Measurements from ENCODE around the gene ACTR8.
A peak's percentile ranks its signal among the peaks of the same experiment; 100 is the strongest.
"Not testable (repeated sequence)": the region's sequence is repeated elsewhere in the genome, so short reads cannot be mapped to it uniquely, and the experiment has no call there.

The ACTR8 gene

DNA sequence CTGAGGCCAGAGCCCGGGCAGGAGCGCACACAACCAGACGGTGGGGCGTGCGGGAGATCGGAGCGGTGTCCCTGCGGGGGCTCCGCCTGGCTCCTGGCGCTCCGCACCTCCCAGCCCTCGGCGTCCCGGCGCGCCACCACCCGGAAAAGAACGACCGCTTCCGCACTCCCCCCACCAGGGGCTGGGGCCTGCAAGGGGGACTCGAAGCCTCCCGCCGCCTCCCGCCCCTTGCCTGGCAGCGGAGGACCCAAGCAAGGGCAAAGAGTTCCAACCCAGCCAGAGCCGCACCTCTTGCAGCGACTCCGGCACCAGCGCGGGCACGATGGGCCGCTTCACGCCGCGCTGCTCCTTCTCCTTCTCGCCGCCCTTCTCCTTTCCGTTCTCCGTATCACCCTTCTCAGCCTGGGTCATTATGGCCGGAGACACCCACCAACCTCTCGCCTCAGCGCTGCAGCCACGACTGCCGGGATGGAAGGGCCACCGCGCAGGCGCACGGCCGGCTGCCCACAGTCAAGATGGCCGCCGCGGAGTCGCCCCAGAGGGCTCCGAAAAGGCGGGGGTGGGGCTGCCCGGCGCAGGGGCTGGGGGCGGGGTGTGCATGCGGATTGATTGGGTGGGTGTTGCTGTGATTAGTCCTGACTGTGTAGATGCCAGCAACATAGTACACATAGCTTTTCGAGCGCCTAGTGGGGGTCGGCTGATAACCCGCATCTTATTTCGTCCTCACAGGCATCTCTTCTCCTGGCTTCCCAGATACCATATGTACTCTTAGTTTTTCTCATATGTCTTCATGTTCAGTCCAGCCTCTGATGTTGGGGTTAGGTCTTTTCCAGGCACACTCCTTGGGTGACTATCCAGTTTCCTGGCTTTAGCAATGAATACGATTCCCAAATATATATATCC is at the start of gene ACTR8:
Gene ACTR8 (minus strand): TSS at position 462 of the 903 bp plus-strand sequence. CDS start 51 bp downstream, at position 411.
- Histone ChIP-seq H3K9me3 (ENCODE audit: control insufficient read depth, insufficient read depth, low read length) (no peaks in the 10 kb centered on the region), H3K27me3 (ENCODE audit: control insufficient read depth, insufficient read depth, low read length) (no peaks in the 10 kb centered on the region), H3K4me3 (ENCODE audit: low read depth, low read length) (peak within 1 kb of the TSS; percentile 93), H3K4me1 (ENCODE audit: control insufficient read depth, insufficient read depth, low read length) (peaks cover 7% of the 10 kb centered on the region), H3K9ac (ENCODE audit: low read depth, low read length) (peak within 1 kb of the TSS; percentile 98), H3K36me3 (ENCODE audit: control insufficient read depth, insufficient read depth, low read length) (peaks cover 10% of the 10 kb centered on the region)

DNA sequence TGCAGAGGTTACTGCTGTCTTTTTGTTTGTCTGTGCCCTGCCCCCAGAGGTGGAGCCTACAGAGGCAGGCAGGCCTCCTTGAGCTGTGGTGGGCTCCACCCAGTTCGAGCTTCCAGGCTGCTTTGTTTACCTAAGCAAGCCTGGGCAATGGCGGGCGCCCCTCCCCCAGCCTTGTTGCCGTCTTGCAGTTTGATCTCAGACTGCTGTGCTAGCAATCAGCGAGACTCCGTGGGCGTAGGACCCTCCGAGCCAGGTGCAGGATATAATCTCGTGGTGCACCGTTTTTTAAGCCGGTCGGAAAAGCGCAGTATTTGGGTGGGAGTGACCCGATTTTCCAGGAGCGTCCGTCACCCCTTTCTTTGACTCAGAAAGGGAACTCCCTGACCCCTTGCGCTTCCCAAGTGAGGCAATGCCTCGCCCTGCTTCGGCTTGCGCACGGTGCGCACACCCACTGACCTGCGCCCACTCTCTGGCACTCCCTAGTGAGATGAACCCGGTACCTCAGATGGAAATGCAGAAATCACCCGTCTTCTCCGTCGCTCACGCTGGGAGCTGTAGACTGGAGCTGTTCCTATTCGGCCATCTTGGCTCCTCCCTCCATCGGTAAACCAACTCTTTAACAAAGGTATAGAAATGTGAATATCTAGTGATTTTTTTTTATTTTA is 45.4 kb upstream of the ACTR8 start:
- not testable (repeated sequence) for H3K9me3 ChIP-seq (ENCODE audit: control insufficient read depth, insufficient read depth, low read length); H3K4me3 ChIP-seq (ENCODE audit: low read depth, low read length); H3K36me3 ChIP-seq (ENCODE audit: control insufficient read depth, insufficient read depth, low read length); H3K27me3 ChIP-seq (ENCODE audit: control insufficient read depth, insufficient read depth, low read length); H3K4me1 ChIP-seq (ENCODE audit: control insufficient read depth, insufficient read depth, low read length); H3K9ac ChIP-seq (ENCODE audit: low read depth, low read length)

- Histone ChIP-seq H3K4me3 (ENCODE audit: low read depth, low read length) (no peak overlapping the region), H3K4me1 (ENCODE audit: control insufficient read depth, insufficient read depth, low read length) (no peaks in the 10 kb centered on the region), H3K27me3 (ENCODE audit: control insufficient read depth, insufficient read depth, low read length) (no peaks in the 10 kb centered on the region), H3K9ac (ENCODE audit: low read depth, low read length) (no peak overlapping the region), H3K36me3 (ENCODE audit: control insufficient read depth, insufficient read depth, low read length) (no peaks in the 10 kb centered on the region), H3K9me3 (ENCODE audit: control insufficient read depth, insufficient read depth, low read length) (no peaks in the 10 kb centered on the region)
Measured at GRCh38 chr3:53921296-53921695, 39.3 kb upstream of the ACTR8 start.

- no peaks in the 10 kb centered on the region for H3K27me3 ChIP-seq (ENCODE audit: control insufficient read depth, insufficient read depth, low read length)
- no peak overlapping the region for H3K4me3 ChIP-seq (ENCODE audit: low read depth, low read length)
- H3K36me3 ChIP-seq (ENCODE audit: control insufficient read depth, insufficient read depth, low read length) = no peaks in the 10 kb centered on the region
- no peaks in the 10 kb centered on the region for H3K4me1 ChIP-seq (ENCODE audit: control insufficient read depth, insufficient read depth, low read length)
- H3K9me3 ChIP-seq (ENCODE audit: control insufficient read depth, insufficient read depth, low read length) = no peaks in the 10 kb centered on the region
- H3K9ac ChIP-seq (ENCODE audit: low read depth, low read length) = no peak overlapping the region
Measured at GRCh38 chr3:53919741-53920140, 37.8 kb upstream of the ACTR8 start.

DNA sequence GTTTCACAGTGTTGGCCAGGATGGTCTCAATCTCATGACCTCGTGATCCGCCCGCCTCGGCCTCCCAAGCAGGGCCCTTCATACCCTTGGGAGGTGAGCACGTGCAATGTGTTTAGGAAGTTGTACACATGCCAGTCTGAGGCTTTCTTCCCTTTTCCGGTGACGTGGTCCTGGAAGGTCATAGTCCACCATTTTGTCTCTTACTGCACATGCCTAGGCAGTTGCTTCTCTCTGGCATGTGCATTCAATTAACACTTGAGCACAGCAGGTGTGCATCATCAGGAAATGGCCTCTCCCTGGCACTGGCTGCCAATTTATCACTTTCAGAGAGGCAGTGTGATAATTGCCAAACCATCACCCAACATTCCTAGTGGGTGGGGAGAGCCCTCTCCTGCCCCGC is 31.4 kb upstream of the ACTR8 start:
- no peaks in the 10 kb centered on the region for H3K27me3 ChIP-seq (ENCODE audit: control insufficient read depth, insufficient read depth, low read length)
- H3K36me3 ChIP-seq (ENCODE audit: control insufficient read depth, insufficient read depth, low read length) = no peaks in the 10 kb centered on the region
- no peaks in the 10 kb centered on the region for H3K9me3 ChIP-seq (ENCODE audit: control insufficient read depth, insufficient read depth, low read length)
- H3K4me3 ChIP-seq (ENCODE audit: low read depth, low read length) = no peak overlapping the region
- no peaks in the 10 kb centered on the region for H3K4me1 ChIP-seq (ENCODE audit: control insufficient read depth, insufficient read depth, low read length)
- no peak overlapping the region for H3K9ac ChIP-seq (ENCODE audit: low read depth, low read length)

DNA sequence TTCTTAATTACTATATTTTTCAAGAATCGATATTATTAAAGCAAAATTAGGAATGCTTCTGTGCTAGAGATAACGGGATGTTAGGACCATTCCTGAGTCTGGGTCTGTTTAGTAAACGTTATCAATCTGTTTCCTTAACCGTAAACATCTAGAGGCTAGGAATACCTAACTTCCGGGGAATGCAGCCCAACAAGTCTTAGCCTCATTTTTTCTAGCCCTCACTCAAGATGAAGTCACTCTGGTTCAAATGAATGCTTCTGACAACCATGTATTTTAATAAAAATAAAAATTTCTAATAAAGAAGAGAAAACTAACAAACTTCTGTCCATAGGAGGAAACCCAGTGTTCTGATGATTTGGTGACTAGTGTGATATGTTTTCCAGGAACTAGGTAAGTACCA is 20.8 kb upstream of the ACTR8 start:
- no peaks in the 10 kb centered on the region for H3K4me1 ChIP-seq (ENCODE audit: control insufficient read depth, insufficient read depth, low read length)
- no peaks in the 10 kb centered on the region for H3K9me3 ChIP-seq (ENCODE audit: control insufficient read depth, insufficient read depth, low read length)
- no peak overlapping the region for H3K4me3 ChIP-seq (ENCODE audit: low read depth, low read length)
- no peaks in the 10 kb centered on the region for H3K36me3 ChIP-seq (ENCODE audit: control insufficient read depth, insufficient read depth, low read length)
- no peak overlapping the region for H3K9ac ChIP-seq (ENCODE audit: low read depth, low read length)
- no peaks in the 10 kb centered on the region for H3K27me3 ChIP-seq (ENCODE audit: control insufficient read depth, insufficient read depth, low read length)

DNA sequence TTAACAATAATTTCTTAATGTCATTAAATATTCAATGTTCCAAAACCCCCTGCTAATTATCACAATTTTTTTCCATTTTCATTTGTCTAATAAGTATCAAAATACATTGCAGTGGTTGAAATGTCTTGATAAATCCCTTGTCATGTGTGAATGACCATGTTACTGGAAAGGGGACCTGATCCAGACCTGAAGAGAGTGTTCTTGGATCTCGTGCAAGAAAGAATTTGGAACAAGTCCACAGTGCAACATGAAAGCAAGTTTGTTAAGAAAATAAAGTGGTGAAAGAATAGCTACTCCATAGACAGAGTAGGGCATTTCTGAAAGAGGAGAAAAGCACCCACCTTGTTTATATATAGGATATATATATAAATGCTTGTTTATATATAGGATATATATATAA is 20.1 kb upstream of the ACTR8 start:
- Histone ChIP-seq H3K9me3 (ENCODE audit: control insufficient read depth, insufficient read depth, low read length) (no peaks in the 10 kb centered on the region), H3K9ac (ENCODE audit: low read depth, low read length) (no peak overlapping the region), H3K36me3 (ENCODE audit: control insufficient read depth, insufficient read depth, low read length) (no peaks in the 10 kb centered on the region), H3K4me1 (ENCODE audit: control insufficient read depth, insufficient read depth, low read length) (no peaks in the 10 kb centered on the region), H3K4me3 (ENCODE audit: low read depth, low read length) (no peak overlapping the region), H3K27me3 (ENCODE audit: control insufficient read depth, insufficient read depth, low read length) (no peaks in the 10 kb centered on the region)

GRCh38 chr3:53900666-53901331 is 18.8 kb upstream of the ACTR8 start:
- H3K36me3 ChIP-seq (ENCODE audit: control insufficient read depth, insufficient read depth, low read length) = no peaks in the 10 kb centered on the region
- H3K9me3 ChIP-seq (ENCODE audit: control insufficient read depth, insufficient read depth, low read length) = no peaks in the 10 kb centered on the region
- H3K27me3 ChIP-seq (ENCODE audit: control insufficient read depth, insufficient read depth, low read length) = no peaks in the 10 kb centered on the region
- no peaks in the 10 kb centered on the region for H3K4me1 ChIP-seq (ENCODE audit: control insufficient read depth, insufficient read depth, low read length)
- no peak overlapping the region for H3K9ac ChIP-seq (ENCODE audit: low read depth, low read length)
- H3K4me3 ChIP-seq (ENCODE audit: low read depth, low read length) = no peak overlapping the region

GRCh38 chr3:53899750-53900149 is 17.8 kb upstream of the ACTR8 start:
- H3K9me3 ChIP-seq (ENCODE audit: control insufficient read depth, insufficient read depth, low read length) = no peaks in the 10 kb centered on the region
- H3K4me1 ChIP-seq (ENCODE audit: control insufficient read depth, insufficient read depth, low read length) = no peaks in the 10 kb centered on the region
- no peak overlapping the region for H3K4me3 ChIP-seq (ENCODE audit: low read depth, low read length)
- no peaks in the 10 kb centered on the region for H3K36me3 ChIP-seq (ENCODE audit: control insufficient read depth, insufficient read depth, low read length)
- no peaks in the 10 kb centered on the region for H3K27me3 ChIP-seq (ENCODE audit: control insufficient read depth, insufficient read depth, low read length)
- no peak overlapping the region for H3K9ac ChIP-seq (ENCODE audit: low read depth, low read length)

DNA sequence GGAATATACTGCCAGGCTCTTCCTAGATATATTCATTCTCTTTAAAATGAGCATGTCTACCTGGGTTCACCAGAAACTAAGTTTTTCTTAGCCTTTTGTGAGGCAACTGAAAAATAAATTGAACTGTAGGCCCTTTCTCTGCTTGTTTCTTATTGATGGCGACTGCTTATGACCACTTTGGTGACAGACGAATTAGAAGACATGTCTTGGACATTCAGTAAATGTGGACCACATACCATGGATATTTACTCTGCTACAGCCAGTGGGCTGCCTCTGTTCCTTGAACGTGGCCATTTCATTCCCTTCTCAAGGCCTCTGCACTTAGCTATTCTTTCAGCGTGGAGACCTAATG is 10.3 kb upstream of the ACTR8 start:
- Histone ChIP-seq H3K4me1 (ENCODE audit: control insufficient read depth, insufficient read depth, low read length) (no peaks in the 10 kb centered on the region), H3K9ac (ENCODE audit: low read depth, low read length) (peak overlapping the region; percentile 42), H3K4me3 (ENCODE audit: low read depth, low read length) (peak overlapping the region; percentile 83), H3K9me3 (ENCODE audit: control insufficient read depth, insufficient read depth, low read length) (no peaks in the 10 kb centered on the region), H3K27me3 (ENCODE audit: control insufficient read depth, insufficient read depth, low read length) (no peaks in the 10 kb centered on the region), H3K36me3 (ENCODE audit: control insufficient read depth, insufficient read depth, low read length) (peaks cover 3% of the 10 kb centered on the region)

DNA sequence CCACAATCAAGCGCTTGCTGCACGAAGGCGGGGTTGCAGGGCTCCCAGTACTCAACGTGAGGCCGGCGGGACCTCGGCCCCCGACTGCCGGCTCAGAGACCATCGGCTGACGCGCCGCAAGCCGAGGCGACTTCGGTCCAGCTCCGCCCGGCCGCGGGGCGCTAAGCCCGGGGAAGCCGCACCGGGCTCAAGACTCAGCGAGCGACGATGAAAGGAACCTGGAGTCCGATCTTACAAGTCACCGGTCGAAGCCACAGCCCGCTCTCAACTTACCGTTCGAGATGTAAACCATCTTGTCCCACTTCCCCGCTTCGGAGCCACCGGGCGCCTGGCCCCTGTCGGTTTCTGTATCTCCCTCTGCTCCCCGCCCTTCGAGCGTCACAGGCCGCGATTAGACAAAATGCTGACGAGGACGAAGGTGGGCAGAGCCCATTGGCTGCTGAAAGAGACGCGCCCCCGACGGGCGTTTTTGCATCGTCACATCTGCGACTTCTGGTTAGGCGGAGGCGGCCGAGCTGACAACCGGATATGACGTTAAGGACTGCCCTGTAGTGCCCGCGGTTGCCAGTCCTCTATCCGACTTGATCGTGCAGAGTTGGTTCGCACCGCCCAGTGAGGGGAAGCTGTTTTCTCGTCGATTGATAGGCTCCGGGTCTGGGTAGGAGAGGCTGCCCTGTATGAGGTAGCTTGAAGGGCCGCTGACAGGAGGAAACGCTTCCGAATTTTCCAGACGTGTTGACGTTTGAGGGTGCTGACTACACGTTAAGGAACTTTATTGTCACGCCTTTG is 9.7 kb upstream of the ACTR8 start, which contains the start of gene SELENOK:
Gene SELENOK (minus strand): TSS at position 363 of the 789 bp plus-strand sequence.
- Histone ChIP-seq H3K9me3 (ENCODE audit: control insufficient read depth, insufficient read depth, low read length) (no peaks in the 10 kb centered on the region), H3K9ac (ENCODE audit: low read depth, low read length) (peak within 1 kb of the TSS; percentile 57), H3K36me3 (ENCODE audit: control insufficient read depth, insufficient read depth, low read length) (peaks cover 3% of the 10 kb centered on the region), H3K4me3 (ENCODE audit: low read depth, low read length) (peak within 1 kb of the TSS; percentile 83), H3K27me3 (ENCODE audit: control insufficient read depth, insufficient read depth, low read length) (no peaks in the 10 kb centered on the region), H3K4me1 (ENCODE audit: control insufficient read depth, insufficient read depth, low read length) (no peaks in the 10 kb centered on the region)

All from iPS-15b (cell line).